Measurements from ENCODE around the gene CA10. TPM values are rescaled to one million over a fixed set of nuclear protein-coding genes. Genes with fewer than 3 reads are reported as not detected.

Gene CA10
- total RNA-seq, 1 donor = not detected

GRCh38 chr17:51709694-51710633, 448.6 kb downstream of the CA10 start:
- H3K4me3 ChIP-seq (ENCODE audit: low read depth, low read length) = no peak overlapping the region
- no peak for DNase-seq (ENCODE audit: low read depth)
- TF ChIP-seq CTCF (IDR thresholded peaks at IDR 0.05; ENCODE audit: insufficient read depth, low read depth, low read length) = no peak

- no peak overlapping the region for H3K4me3 ChIP-seq (ENCODE audit: low read depth, low read length)
- TF ChIP-seq CTCF (IDR thresholded peaks at IDR 0.05; ENCODE audit: insufficient read depth, low read depth, low read length) = no peak
- DNase-seq (ENCODE audit: low read depth) = no peak
These were observed 451.3 kb downstream of the CA10 start for GRCh38 chr17:51707216-51707615.

GRCh38 chr17:51706093-51706492, 452.4 kb downstream of the CA10 start:
- H3K4me3 ChIP-seq (ENCODE audit: low read depth, low read length) = no peak overlapping the region
- DNase-seq (ENCODE audit: low read depth) = no peak
- TF ChIP-seq CTCF (IDR thresholded peaks at IDR 0.05; ENCODE audit: insufficient read depth, low read depth, low read length) = no peak

GRCh38 chr17:51703361-51704341, 454.9 kb downstream of the CA10 start:
- no peak for TF ChIP-seq CTCF (IDR thresholded peaks at IDR 0.05; ENCODE audit: insufficient read depth, low read depth, low read length)
- no peak for DNase-seq (ENCODE audit: low read depth)
- H3K4me3 ChIP-seq (ENCODE audit: low read depth, low read length) = no peak overlapping the region

- no peak for TF ChIP-seq CTCF (IDR thresholded peaks at IDR 0.05; ENCODE audit: insufficient read depth, low read depth, low read length)
- no peak for DNase-seq (ENCODE audit: low read depth)
- H3K4me3 ChIP-seq (ENCODE audit: low read depth, low read length) = no peak overlapping the region
These were observed 455.6 kb downstream of the CA10 start for GRCh38 chr17:51702963-51703360.

GRCh38 chr17:51701501-51701900, 457.0 kb downstream of the CA10 start:
- TF ChIP-seq CTCF (IDR thresholded peaks at IDR 0.05; ENCODE audit: insufficient read depth, low read depth, low read length) = no peak
- H3K4me3 ChIP-seq (ENCODE audit: low read depth, low read length) = no peak overlapping the region
- DNase-seq (ENCODE audit: low read depth) = no peak
